ENCODE results near the gene METTL26. TPM values are rescaled to one million over a fixed set of nuclear protein-coding genes. Genes with fewer than 3 reads are reported as not detected.

METTL26 gene
- total and polyA plus RNA-seq, 2 of the 8 experiments (the other 6 are each of a cell fraction or from before 2014, with no cell fraction given), result 100 to 186 TPM

DNA sequence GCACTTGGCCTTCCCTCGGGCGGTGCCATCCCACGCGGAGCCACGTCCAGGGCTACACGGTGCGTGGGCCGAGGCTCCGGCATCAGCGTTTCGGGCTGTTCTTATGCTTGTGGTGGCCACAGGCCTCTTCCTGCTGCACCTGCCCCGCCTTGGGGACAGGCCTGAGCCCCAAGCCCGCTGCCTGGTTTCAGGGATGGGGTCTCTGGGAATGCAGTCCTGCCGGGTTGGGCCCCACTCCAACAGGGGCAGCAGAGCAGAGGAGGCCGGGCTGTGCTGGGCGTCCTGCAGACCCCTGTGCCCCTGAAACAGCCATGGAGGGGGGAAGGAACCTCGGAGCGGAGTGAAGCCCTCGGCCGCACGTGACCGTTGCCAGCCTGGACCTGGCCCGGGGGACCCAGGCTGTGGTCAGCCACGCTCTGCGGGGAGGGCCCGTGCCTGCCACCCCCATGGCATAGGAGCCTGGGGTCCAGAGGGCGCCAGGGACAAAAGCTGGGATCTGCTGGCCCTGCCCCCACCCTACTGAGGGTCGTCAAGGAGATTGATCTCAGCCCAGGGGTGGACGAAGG is 5.8 kb downstream of the METTL26 start:
- FAIRE-seq (no peak), DNase-seq (ENCODE audit: low read depth in 1 of 2, low spot score in 2 of 2) (peak in 1 of 2 experiments; percentile 72)
- Histone ChIP-seq H3K79me1 (ENCODE audit: low read depth, low read length) (no peaks in the 10 kb centered on the region), H3K18ac (ENCODE audit: extremely low read depth, low read length) (peak overlapping the region; percentile 96), H3K4me3 (ENCODE audit: extremely low read depth in 1 of 4, insufficient read depth in 2 of 4, low read depth in 3 of 4, low read length in 4 of 4) (peak overlapping the region in 2 of 4 experiments; percentile 19 to 61; a peak in 4 of 8 replicates), H3K79me2 (ENCODE audit: control insufficient read depth in 1 of 2, insufficient read depth in 2 of 2, low read length in 2 of 2) (peaks cover 0 to 2% of the 10 kb centered on the region in 2 experiments; a peak in 1 of 4 replicates), H2BK15ac (ENCODE audit: low read length) (peak overlapping the region; percentile 92; the same call in 1 of the 2 replicates), H2BK20ac (ENCODE audit: low read length) (peak overlapping the region; percentile 55; the same call in 1 of the 2 replicates), H3K4ac (replicated peaks; ENCODE audit: insufficient read length, low read depth, low read length) (peak overlapping the region; percentile 90), H2AFZ (ENCODE audit: low read length) (no peak overlapping the region), H3K56ac (replicated peaks; ENCODE audit: insufficient read length, low read depth, low read length) (peak overlapping the region; percentile 60), H4K91ac (replicated peaks; ENCODE audit: insufficient read length, low read length) (peak overlapping the region; percentile 63), H3K23ac (ENCODE audit: insufficient read length) (no peak overlapping the region), H2BK12ac (ENCODE audit: low read depth, low read length) (peak overlapping the region; percentile 85; the same call in 1 of the 2 replicates), H2BK5ac (ENCODE audit: low read depth, low read length) (peak overlapping the region; percentile 94; the same call in 1 of the 2 replicates), H4K20me1 (replicated peaks in 1 of 2; ENCODE audit: control insufficient read depth in 1 of 2, insufficient read depth in 2 of 2, low read length in 2 of 2) (peaks cover 3 to 10% of the 10 kb centered on the region in 2 experiments), H4K8ac (ENCODE audit: extremely low read depth, insufficient read depth, low read length) (peak overlapping the region; percentile 66), H3K4me2 (ENCODE audit: insufficient read depth in 1 of 2, low read depth in 2 of 2, low read length in 2 of 2) (peak overlapping the region; percentile 79 to 88), H3K27ac (ENCODE audit: low read depth, low read length) (peak overlapping the region; percentile 63; the same call in 1 of the 2 replicates), H2BK120ac (replicated peaks; ENCODE audit: low read depth, low read length) (peak overlapping the region; percentile 82), H3K23me2 (ENCODE audit: low read depth, low read length) (peaks cover 2% of the 10 kb centered on the region; the same call in 1 of the 2 replicates), H3K4me1 (replicated peaks in 1 of 4; ENCODE audit: control insufficient read depth in 3 of 4, insufficient read depth in 4 of 4, low read length in 3 of 4) (peaks cover 0 to 27% (median 21%) of the 10 kb centered on the region in 4 experiments; a peak in 6 of 7 replicates), H3K36me3 (ENCODE audit: control insufficient read depth in 2 of 4, insufficient read depth in 4 of 4, low read length in 3 of 4) (peaks cover 0 to 25% (median 3%) of the 10 kb centered on the region in 4 experiments; a peak in 4 of 8 replicates), H3K9me3 (ENCODE audit: insufficient read depth in 2 of 2, low read depth in 1 of 2, low read length in 1 of 2) (no peaks in the 10 kb centered on the region), H3K9ac (replicated peaks in 1 of 4; ENCODE audit: extremely low read depth in 1 of 4, low read depth in 3 of 4, low read length in 3 of 4) (peak overlapping the region in 2 of 4 experiments; percentile 4 to 8; a peak in 3 of 7 replicates), H2AK5ac (ENCODE audit: low read depth, low read length) (peak overlapping the region; percentile 25; the same call in 1 of the 2 replicates), H3K27me3 (replicated peaks in 1 of 4; ENCODE audit: control insufficient read depth in 3 of 4, extremely low read depth in 1 of 4, insufficient read depth in 3 of 4, low read length in 3 of 4) (no peaks in the 10 kb centered on the region), H3K14ac (ENCODE audit: insufficient read length) (no peak overlapping the region), H4K5ac (ENCODE audit: insufficient read length, low read depth, low read length) (peak overlapping the region; percentile 84)
- ChIA-PET CTCF (ENCODE audit: partially characterized antibody) (interaction anchor here (1.0 to 2.1 kb wide), 5 partner anchors 8 to 45 kb away, joined by 3 to 7 read pairs (median 5); no protein-coding TSS in a partner anchor), POLR2A (ENCODE audit: partially characterized antibody) (interaction anchor here (0.6 to 1.6 kb wide), 23 partner anchors 8 to 206 kb away, joined by 3 to 11 read pairs (median 3); partner anchors contain the start of genes CAPN15, JMJD8, NHLRC4 and RAB40C)
- 47% methylated on average over 24 of the region's 29 CpGs; no CpG with 5 or more reads in 1 of the 2 experiments for WGBS, 2 experiments (ENCODE audit: extremely low coverage in 1 of 2, insufficient coverage in 1 of 2, insufficient read length in 1 of 2, insufficient replicate concordance in 2 of 2, low coverage in 1 of 2, low lambda C conversion rate in 2 of 2, missing lambda C conversion rate in 1 of 2)
- TF ChIP-seq, protein P1, sequence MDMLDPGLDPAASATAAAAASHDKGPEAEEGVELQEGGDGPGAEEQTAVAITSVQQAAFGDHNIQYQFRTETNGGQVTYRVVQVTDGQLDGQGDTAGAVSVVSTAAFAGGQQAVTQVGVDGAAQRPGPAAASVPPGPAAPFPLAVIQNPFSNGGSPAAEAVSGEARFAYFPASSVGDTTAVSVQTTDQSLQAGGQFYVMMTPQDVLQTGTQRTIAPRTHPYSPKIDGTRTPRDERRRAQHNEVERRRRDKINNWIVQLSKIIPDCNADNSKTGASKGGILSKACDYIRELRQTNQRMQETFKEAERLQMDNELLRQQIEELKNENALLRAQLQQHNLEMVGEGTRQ (IDR thresholded peaks at IDR 0.05; ENCODE audit: low read length), result peak; percentile 52
- TF ChIP-seq BRCA1 (IDR thresholded peaks at IDR 0.05; ENCODE audit: low read depth, low read length) (no peak), POLR2AphosphoS5 (IDR thresholded peaks at IDR 0.05; ENCODE audit: low read depth, low read length) (0 out of 2 replicates have a peak, but pooled peaks have one; percentile 23), POLR2A (IDR thresholded peaks at IDR 0.05; ENCODE audit: control extremely low read depth in 1 of 2, low read depth in 2 of 2, low read length in 2 of 2) (peak in 1 of 2 experiments; percentile 36; a peak in 1 of 3 replicates), SP1 (IDR thresholded peaks at IDR 0.05; ENCODE audit: low read depth, low read length) (peak; percentile 59), GABPA (IDR thresholded peaks at IDR 0.05; ENCODE audit: borderline replicate concordance, insufficient read depth, low read length) (peak; percentile 19), RBBP5 (IDR thresholded peaks at IDR 0.05; ENCODE audit: borderline replicate concordance, low read depth, low read length) (no peak)

Data from H1 (cell line).